ENCODE measurements around the gene TAOK2.
"Not testable (repeated sequence)": the region's sequence is repeated elsewhere in the genome, so short reads cannot be mapped to it uniquely, and the experiment has no call there.

Gene TAOK2

DNA sequence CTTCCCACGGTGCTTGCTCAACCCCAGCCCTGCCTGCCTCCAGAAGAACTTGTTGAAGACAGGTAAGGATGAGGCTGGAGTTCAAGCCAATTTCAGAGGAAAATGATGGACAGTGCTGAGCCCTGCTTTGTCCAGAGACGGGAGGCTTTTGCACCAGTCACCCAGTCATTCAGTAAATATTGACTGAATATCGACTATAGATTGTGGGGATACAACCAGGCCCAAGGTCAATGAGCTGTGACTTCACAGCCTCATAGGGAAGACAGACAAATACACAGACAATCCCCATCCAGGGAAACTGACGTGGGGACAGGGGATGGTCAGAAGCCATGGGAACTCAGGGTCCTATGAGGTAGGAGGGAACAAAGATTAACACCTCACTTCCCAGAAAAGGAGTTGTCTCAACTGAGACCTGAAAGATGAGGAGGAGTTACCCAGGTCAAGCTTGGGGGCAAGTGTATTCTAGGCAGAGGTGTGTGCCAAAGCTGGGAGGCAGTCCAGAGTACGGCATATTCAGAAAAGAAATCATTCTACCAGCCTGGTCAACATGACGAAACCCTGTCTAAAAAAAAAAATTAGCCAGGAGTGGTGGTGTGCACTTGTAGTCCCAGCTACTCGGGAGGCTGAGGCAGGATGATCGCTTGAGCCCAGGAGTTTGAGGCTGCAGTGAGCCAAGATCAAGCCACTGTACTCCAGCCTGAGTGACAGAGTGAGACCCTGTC lies 43.0 kb downstream of the TAOK2 start:
- ATAC-seq (no peak), DNase-seq (no peak)
- no peak overlapping the region for H3K27ac Mint-ChIP-seq
- peaks cover 15% of the 10 kb centered on the region for H3K4me1 Mint-ChIP-seq
- H3K9me3 Mint-ChIP-seq: no peaks in the 10 kb centered on the region
- H3K4me3 Mint-ChIP-seq: no peak overlapping the region
- peaks cover 8% of the 10 kb centered on the region for H3K27me3 Mint-ChIP-seq

DNA sequence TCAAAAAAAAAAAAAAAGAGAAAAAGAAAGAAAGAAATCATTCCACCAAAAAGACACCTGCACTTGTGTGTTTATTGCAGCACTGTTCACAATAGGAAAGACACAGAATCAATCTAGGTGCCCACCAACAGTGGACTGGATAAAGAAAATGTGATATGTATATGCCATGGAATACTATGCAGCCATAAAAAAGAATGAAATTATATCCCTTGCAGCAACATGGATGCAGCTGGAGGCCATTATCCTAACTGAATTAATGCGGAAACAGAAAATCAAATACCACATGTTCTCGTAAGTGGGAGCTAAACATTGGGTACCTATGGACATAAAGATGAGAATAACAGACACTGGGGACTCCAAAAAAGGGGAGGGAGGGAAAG lies 43.6 kb downstream of the TAOK2 start:
- H3K27ac Mint-ChIP-seq: no peak overlapping the region
- peaks cover 2% of the 10 kb centered on the region for H3K27me3 Mint-ChIP-seq
- H3K9me3 Mint-ChIP-seq: no peaks in the 10 kb centered on the region
- ATAC-seq: no peak
- DNase-seq: no peak
- peaks cover 9% of the 10 kb centered on the region for H3K4me1 Mint-ChIP-seq
- no peak overlapping the region for H3K4me3 Mint-ChIP-seq

DNA sequence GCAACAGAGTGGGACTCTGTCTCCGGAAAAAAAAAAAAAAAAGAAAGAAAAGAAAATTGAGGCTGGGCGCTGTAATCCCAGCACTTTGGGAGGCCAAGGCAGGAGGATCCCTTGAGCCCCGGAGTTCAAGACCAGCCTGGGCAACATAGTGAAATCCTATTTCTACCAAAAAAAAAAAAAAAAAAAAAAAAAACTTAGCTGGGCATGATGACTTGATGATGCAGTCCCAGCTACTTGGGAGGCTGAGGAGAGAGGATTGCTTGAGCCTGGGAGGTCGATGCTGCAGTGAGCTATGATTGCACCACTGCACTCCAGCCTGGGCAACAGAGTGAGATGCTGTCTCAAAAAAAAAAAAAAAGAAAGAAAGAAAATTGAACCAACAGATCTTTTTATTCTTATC lies 44.3 kb downstream of the TAOK2 start:
- not testable (repeated sequence) for H3K9me3 Mint-ChIP-seq, H3K4me3 Mint-ChIP-seq, ATAC-seq, H3K27ac Mint-ChIP-seq, DNase-seq, H3K4me1 Mint-ChIP-seq, H3K27me3 Mint-ChIP-seq

DNA sequence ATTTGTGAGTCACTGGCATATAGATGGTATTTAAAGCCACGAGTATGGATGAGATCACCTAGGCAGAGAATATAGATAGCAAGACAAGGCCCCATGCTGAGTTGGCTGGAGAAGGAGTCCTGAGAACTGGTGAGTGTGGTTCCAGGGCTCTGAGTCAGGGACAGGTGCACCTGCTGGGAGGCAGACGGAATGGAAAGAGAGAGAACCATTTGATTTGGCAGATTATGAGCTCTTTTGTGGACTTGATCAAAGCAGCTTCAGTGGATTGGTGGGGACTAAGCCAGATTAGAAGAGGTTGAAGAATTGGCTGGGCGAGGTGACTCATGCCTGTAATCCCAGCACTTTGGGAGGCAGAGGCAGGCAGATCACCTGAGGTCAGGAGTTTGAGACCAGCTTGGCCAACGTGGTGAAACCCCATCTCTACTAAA lies 45.1 kb downstream of the TAOK2 start:
- H3K9me3 Mint-ChIP-seq: no peaks in the 10 kb centered on the region
- peaks cover 9% of the 10 kb centered on the region for H3K4me1 Mint-ChIP-seq
- DNase-seq: no peak
- peak; percentile 38 for ATAC-seq
- no peaks in the 10 kb centered on the region for H3K27me3 Mint-ChIP-seq
- no peak overlapping the region for H3K4me3 Mint-ChIP-seq
- H3K27ac Mint-ChIP-seq: peak overlapping the region in 1 of 2 donors; percentile 66

DNA sequence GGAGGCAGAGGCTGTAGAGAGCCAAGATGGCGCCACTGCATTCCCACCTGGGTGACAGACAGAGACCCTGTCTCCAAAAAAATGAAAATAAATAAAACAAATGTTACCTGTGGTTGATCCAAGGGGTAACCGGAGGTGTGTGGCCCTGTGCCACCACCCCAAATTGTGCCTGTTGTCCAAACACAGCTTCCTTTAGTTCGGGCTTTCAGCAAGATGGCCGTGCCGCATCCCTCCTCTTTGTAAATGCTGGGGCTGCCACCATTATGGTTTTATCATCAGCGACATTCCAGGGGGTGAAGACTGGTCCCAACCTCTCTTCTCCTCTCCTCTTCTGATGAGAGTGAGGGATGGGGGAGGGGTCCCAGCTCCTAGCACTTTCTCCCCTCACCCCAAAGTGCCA lies 49.2 kb downstream of the TAOK2 start, which contains the start of gene C16orf92:
TSS of gene C16orf92 (plus strand) at position 312 of the 400 bp plus-strand sequence. CDS start 143 bp downstream, outside the sequence.
- peaks cover 9% of the 10 kb centered on the region for H3K4me1 Mint-ChIP-seq
- DNase-seq (no peak), ATAC-seq (no peak)
- H3K27ac Mint-ChIP-seq: peak within 1 kb of the TSS in 1 of 2 donors; percentile 21
- no peaks in the 10 kb centered on the region for H3K9me3 Mint-ChIP-seq
- H3K27me3 Mint-ChIP-seq: peaks cover 22% of the 10 kb centered on the region
- H3K4me3 Mint-ChIP-seq: no peak within 1 kb of the TSS

DNA sequence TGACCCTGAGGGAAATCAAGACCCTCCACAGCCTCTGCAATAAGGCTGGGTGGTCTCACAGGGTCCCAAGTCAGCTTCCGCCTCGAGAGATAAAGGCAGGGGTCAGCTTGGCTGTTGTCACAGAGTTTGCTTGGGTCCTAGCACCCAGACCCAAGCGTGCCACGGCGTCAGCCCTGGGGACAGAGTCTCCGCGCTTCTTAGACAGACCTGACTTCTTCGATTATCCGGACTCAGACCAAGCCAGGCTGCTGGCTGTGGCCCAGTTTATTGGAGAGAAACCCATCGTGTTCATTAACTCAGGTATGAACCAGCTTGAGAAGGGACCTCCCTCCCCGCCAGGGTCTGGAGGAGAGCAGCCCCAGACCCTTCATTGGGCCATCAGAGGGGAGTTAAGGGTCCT lies 49.9 kb downstream of the TAOK2 start:
- Mint-ChIP-seq H3K27ac (no peak overlapping the region), H3K4me3 (no peak overlapping the region), H3K9me3 (no peaks in the 10 kb centered on the region), H3K4me1 (peaks cover 9% of the 10 kb centered on the region), H3K27me3 (peaks cover 29% of the 10 kb centered on the region)
- ATAC-seq: no peak
- DNase-seq: no peak

DNA sequence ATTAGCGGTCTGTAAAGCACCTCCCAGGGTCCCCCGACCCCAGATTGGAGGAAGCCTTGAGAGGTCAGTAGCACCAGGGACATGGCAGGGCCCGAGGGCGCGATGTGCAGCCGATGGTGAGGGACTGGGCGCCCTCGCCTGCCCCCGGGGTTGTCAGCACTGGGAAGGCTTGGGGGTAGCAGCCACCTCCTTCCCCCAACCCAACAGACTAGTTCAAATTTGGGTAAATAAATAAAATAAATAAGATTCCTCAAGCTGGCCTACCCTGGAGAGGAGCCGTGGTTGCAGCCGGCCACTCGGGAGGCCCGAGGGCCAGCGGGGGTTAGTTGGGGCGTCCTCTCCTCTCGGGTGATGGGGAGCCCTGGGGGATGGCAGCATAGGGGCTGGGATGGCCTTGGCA lies 50.8 kb downstream of the TAOK2 start:
- Mint-ChIP-seq H3K4me3 (no peak overlapping the region), H3K4me1 (peaks cover 9% of the 10 kb centered on the region), H3K27ac (no peak overlapping the region), H3K27me3 (peaks cover 38% of the 10 kb centered on the region), H3K9me3 (no peaks in the 10 kb centered on the region)
- no peak for ATAC-seq
- DNase-seq: no peak

DNA sequence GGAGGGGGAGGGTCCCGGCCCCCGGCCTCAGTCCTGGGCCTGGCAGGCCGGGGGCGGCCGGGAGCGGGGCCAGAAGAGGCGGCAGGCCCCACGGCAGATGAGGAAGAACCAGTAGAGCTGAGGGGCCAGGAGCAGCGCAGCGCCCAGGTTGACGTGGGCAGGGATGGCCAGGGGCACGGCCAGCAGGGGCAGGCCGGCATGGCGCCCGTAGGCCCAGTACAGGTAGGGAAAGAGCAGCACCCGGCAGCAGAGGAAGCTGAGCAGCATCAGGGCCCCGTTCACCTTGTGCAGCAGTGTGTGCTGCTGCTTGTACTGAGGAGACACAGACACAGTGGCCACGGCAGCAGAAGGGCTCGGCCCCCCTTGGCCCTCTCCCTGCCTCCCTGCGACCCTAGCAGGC lies 51.5 kb downstream of the TAOK2 start:
- Mint-ChIP-seq H3K27me3 (peaks cover 45% of the 10 kb centered on the region), H3K4me3 (no peak overlapping the region), H3K27ac (peak overlapping the region in 1 of 2 donors; percentile 3), H3K9me3 (no peaks in the 10 kb centered on the region), H3K4me1 (peaks cover 12% of the 10 kb centered on the region)
- no peak for DNase-seq
- ATAC-seq: no peak

DNA sequence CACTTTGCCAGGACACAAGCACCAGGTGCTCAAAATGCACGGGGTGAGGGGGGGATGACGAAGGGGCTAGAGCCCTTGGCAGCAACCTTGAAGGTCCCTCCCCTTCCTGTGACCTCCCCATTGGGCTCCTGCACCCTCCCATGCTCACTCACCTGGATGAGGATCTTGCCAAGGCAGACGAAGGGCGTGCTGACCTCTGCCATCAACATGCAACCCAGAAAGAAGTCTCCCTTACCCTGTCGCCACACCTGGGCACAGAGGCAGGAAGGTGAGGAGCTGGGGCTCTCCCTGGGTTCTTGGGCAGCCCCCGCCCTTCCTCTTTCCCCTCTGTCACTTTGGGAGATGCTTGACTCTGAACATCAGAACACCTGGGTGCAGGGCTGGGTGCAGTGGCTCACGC lies 51.9 kb downstream of the TAOK2 start:
- Mint-ChIP-seq H3K27me3 (peaks cover 49% of the 10 kb centered on the region), H3K4me3 (no peak overlapping the region), H3K4me1 (peaks cover 16% of the 10 kb centered on the region), H3K27ac (peak overlapping the region in 1 of 2 donors; percentile 3), H3K9me3 (no peaks in the 10 kb centered on the region)
- ATAC-seq (no peak), DNase-seq (no peak)

DNA sequence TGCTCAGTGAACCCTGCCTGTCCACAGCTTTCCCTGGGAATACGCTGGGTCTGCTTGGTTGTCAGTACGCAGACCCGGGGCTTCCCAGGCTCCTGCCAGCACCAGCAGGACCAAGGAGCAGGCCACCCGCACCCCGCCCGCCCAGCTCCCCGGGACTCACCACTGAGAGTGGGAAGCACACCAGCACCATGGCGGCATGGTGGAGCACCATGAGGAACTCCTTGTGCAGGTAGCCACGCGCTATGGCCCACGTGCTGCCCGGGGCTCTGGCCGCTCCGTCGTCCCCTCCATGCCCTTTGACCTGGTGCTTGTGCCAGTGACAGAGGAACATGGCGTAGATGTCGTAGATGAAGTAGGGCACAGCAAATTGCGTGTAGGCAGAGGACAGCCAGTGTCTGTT lies 52.8 kb downstream of the TAOK2 start:
- peaks cover 14% of the 10 kb centered on the region for H3K4me1 Mint-ChIP-seq
- H3K27me3 Mint-ChIP-seq: peaks cover 58% of the 10 kb centered on the region
- H3K4me3 Mint-ChIP-seq: no peak overlapping the region
- ATAC-seq: no peak
- H3K27ac Mint-ChIP-seq: no peak overlapping the region
- DNase-seq: no peak
- no peaks in the 10 kb centered on the region for H3K9me3 Mint-ChIP-seq

DNA sequence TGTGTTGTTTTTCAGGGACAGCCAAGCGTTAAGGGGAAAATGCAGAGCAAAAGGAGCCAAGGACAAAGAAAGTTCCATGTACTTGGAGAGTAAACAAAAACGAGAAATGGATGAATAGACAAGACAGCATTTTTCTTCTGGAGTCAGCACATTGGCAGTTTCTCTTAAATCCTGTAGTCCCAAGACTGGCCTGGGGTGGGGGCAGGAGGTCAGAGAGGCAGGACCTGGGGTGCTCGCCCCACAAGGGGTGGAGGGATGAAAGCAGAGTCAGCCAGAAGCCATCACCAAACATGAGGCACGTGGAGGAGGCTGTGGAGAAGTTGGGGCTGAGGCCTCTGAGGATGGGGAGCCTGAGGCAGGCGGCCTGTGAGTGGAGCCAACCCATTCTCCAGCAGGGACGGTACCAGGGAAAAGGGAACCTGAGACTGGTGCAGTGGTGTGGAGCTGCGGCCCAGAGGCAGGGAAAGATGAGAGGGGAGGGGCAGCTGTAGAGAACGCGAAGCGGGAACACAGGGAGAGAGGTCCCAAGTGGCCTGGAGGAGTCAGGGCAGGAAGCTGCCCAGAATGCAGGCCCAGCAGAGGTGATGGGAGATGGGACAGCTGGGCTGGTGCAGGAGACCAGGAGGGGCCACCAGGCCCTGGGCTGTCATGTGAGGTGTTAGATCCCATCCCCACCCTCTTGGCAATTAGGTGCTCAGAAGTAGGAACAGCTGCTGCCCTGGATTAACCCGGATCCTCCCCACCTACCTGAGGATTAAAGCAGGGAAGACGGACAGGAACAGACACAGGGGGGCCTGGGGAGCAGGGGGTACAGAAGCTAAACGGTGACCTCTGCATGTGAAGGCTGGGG lies 54.1 kb downstream of the TAOK2 start:
- DNase-seq (no peak), ATAC-seq (no peak)
- Mint-ChIP-seq H3K9me3 (no peaks in the 10 kb centered on the region), H3K4me1 (peaks cover 23% of the 10 kb centered on the region), H3K4me3 (no peak overlapping the region), H3K27ac (no peak overlapping the region), H3K27me3 (peaks cover 70% of the 10 kb centered on the region)

DNA sequence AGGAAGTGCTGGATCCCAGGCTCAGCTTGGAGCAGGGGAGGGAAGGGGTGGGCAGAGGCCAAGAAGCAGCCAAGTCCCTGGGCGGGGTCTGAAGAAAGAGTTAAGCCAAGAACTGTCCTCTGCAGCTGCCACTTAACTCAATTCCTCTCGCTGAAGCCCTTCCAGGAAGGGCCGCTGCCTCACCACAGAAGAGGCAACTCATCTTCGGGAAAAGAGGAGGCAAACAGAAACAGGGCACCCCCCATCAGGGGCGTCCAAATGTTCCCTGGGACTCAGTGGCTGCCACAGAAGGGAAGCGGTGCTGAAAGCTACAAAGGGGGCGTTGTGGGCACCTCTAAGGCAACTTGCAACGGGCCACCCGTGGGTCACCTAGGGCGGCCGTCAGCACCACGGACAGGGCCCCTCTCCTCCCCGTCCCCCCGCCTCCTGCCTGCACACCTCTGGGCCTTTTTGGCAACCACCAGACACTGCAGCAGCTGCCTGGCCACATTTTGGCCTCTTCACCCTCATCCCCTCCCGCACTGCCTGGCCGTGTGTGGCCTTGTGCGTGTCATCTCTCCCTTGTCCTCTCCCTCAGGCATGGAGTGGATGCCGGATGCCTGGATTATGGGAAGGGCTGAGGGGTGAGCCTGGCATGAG lies 54.9 kb downstream of the TAOK2 start:
- H3K27ac Mint-ChIP-seq: no peak overlapping the region
- no peak for ATAC-seq
- peaks cover 74% of the 10 kb centered on the region for H3K27me3 Mint-ChIP-seq
- no peak for DNase-seq
- H3K4me1 Mint-ChIP-seq: peaks cover 23% of the 10 kb centered on the region
- H3K9me3 Mint-ChIP-seq: no peaks in the 10 kb centered on the region
- H3K4me3 Mint-ChIP-seq: no peak overlapping the region

DNA sequence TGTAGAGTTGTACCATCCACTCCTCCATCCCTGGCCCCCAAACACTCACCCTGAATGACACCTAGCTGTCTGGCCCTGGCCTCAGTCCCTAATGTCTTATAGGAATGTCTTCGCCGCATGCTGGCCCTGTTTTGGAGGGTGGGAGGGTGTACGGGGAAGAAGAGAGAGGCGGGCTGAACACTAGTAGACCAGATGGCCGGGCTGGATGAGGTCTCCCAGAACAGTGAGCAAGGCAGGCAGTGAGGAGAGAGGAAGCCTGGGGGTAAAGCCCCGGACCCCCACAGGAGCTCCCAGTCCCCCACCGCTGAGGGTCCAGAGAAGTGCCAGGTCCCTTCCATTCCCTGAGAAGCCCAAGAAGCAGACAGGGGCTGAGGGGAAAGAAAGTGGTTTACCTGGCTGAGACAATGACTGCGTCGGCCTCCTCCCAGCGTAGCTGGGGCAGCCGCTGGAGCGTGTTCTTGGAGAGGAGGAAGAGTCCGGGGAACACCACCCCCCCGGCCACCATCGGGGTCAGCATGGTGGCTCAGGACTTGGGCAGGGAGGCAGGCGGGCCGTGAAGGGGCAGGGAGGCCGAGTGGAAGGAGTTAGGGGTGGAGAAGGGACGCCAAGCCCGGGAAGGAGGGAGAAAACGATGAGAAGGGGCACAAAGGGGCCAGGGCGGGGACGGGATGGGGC lies 56.5 kb downstream of the TAOK2 start:
- DNase-seq (no peak), ATAC-seq (no peak)
- Mint-ChIP-seq H3K9me3 (no peaks in the 10 kb centered on the region), H3K4me1 (peaks cover 26% of the 10 kb centered on the region), H3K27ac (no peak overlapping the region), H3K4me3 (peak overlapping the region; percentile 19 to 69), H3K27me3 (peaks cover 85% of the 10 kb centered on the region)

DNA sequence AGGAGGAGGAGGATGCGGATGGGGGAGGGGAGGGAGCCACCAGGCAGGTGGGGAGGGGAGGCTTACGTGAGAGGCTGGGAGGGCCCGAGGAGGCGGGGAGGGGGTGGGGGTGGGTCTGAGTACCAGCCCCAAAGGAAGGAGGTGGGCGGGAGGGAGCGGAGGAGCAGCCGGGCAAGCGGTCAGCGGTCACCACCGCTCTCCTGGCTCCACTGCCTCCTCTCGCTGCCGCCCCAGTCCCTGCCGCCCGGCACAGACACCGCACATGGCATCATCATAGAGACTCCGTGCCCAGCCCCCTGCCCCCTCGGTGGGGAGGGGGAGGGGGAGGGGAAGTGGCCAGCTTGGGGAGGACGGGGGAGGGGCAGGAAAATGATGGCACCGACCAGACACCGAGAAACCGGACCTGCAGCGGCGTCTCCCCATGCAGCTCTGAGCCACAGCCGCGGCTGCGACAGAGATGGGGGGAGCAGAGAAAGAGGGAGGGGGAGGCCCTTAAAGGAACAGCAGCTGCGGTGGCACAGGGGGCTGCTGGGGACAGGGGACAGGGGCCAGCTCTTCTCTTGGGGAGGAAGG lies 57.3 kb downstream of the TAOK2 start, which contains the start of gene TLCD3B:
TSS of gene TLCD3B (minus strand) at position 431 of the 573 bp plus-strand sequence. CDS start 744 bp downstream, outside the sequence.
- ATAC-seq: peak; percentile 40
- H3K4me1 Mint-ChIP-seq: peaks cover 31% of the 10 kb centered on the region
- peaks cover 93% of the 10 kb centered on the region for H3K27me3 Mint-ChIP-seq
- no peak for DNase-seq
- no peaks in the 10 kb centered on the region for H3K9me3 Mint-ChIP-seq
- H3K4me3 Mint-ChIP-seq: peak within 1 kb of the TSS; percentile 32 to 69
- no peak within 1 kb of the TSS for H3K27ac Mint-ChIP-seq

DNA sequence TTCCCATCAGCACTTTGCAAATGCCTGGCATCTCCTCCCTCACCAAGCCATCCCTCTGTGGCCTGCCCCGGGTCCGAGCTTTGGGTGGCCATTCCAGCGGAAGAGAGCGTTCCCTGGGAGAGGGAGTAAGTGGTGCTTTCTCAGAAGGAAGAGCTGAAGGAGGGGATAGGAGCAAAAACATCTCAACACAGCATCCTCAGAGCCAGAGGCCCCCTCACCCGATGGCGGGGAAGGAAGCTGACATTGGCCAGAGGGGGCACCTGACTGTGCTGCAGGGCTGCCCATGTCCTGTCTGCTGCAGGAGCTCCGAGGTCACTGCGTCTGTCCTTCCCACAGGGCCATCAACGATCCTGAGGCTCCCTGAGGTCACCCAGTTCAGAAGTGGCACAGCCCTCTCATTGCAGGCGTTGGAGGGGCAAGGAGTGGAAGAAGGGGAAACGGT lies 57.8 kb downstream of the TAOK2 start:
- no peak overlapping the region for H3K27ac Mint-ChIP-seq
- H3K27me3 Mint-ChIP-seq: peaks cover 91% of the 10 kb centered on the region
- H3K4me3 Mint-ChIP-seq: no peak overlapping the region
- no peaks in the 10 kb centered on the region for H3K9me3 Mint-ChIP-seq
- peaks cover 31% of the 10 kb centered on the region for H3K4me1 Mint-ChIP-seq
- ATAC-seq (no peak), DNase-seq (no peak)
